SK-N-SH (cell line): Measurements from ENCODE around the gene IGF1R. TPM values are rescaled to one million over a fixed set of nuclear protein-coding genes. Genes with fewer than 3 reads are reported as not detected.

Source experiments
- CTCF ChIA-PET: fragments of 300-600, 350-600 bp; formaldehyde crosslinking; extraction: SDS; loops from one replicate; lab custom pipeline; 2021; lab: Yijun Ruan, JAX
- POLR2A ChIA-PET: fragments of 350-600 bp; sonication (Branson Sonifier 250); formaldehyde crosslinking; extraction: SDS; loops from one replicate; lab custom pipeline; 2020; ENCODE audit warnings: antibody characterized with exemption, inconsistent platforms; lab: Yijun Ruan, JAX
- DNase-seq: peaks from one replicate; pipeline ENCODE4 v3.0.0; 2012
- H2AFZ ChIP-seq: fragments of 200-600 bp; sonication (generic); 2 replicates; pipeline ENCODE4 v1.8.1; 2016; ENCODE audit warnings: antibody characterized with exemption, mild to moderate bottlenecking, low read depth
- H3F3A ChIP-seq: fragments of 200-600 bp; sonication (generic); replicated peaks from 2 replicates; pipeline ENCODE3; 2016; ENCODE audit warnings: antibody characterized with exemption, mild to moderate bottlenecking; ENCODE audit not compliant: insufficient read depth
- H3K27ac ChIP-seq, 2 experiments: fragments of 200-500 bp in 1 of 2; fragments of 200-600 bp in 1 of 2; sonication (Bioruptor generic) in 1 of 2; sonication (generic), shearing (Covaris generic) in 1 of 2; 2 replicates each; pipeline versions ENCODE4 v1.5.1 to v1.6.1; 2014 to 2016; ENCODE audit warnings: low read depth in 2 of 2, inconsistent platforms in 1 of 2, low read length in 1 of 2, mild to moderate bottlenecking in 1 of 2, mixed read lengths in 1 of 2
- H3K27me3 ChIP-seq: fragments of 200-600 bp; sonication (generic), shearing (Covaris generic); 2 replicates; pipeline ENCODE4 v1.6.1; 2016; ENCODE audit warnings: mixed run types; ENCODE audit not compliant: insufficient read depth
- H3K36me3 ChIP-seq, 2 experiments: fragments of 200-500 bp in 1 of 2; fragments of 200-600 bp in 1 of 2; sonication (Bioruptor generic) in 1 of 2; sonication (generic) in 1 of 2; replicated peaks in 1 of 2; 2 replicates each; pipeline versions ENCODE3 to v1.5.1; 2014 to 2016; ENCODE audit warnings: low read length in 1 of 2, mild to moderate bottlenecking in 1 of 2; ENCODE audit not compliant: insufficient read depth in 2 of 2, control insufficient read depth in 1 of 2
- H3K4me1 ChIP-seq, 2 experiments: fragments of 200-500 bp in 1 of 2; fragments of 200-600 bp in 1 of 2; sonication (Bioruptor generic) in 1 of 2; sonication (generic), shearing (Covaris generic) in 1 of 2; 2 replicates each; pipeline versions ENCODE4 v1.5.1 to v1.6.1; 2014 to 2016; ENCODE audit warnings: low read depth in 1 of 2, low read length in 1 of 2, mixed run types in 1 of 2; ENCODE audit not compliant: insufficient read depth in 2 of 2, control insufficient read depth in 1 of 2
- H3K4me2 ChIP-seq: fragments of 200-600 bp; sonication (generic), shearing (Covaris generic); 2 replicates; pipeline ENCODE4 v1.6.1; 2017; ENCODE audit warnings: mixed run types
- H3K4me3 ChIP-seq, 2 experiments: fragments of 200-500 bp in 1 of 2; fragments of 200-600 bp in 1 of 2; sonication (Bioruptor generic) in 1 of 2; sonication (generic), shearing (Covaris generic) in 1 of 2; 2 replicates each; pipeline versions ENCODE4 v1.5.1 to v1.8.1; 2014 to 2016; ENCODE audit warnings: low read depth in 2 of 2, inconsistent platforms in 1 of 2, low read length in 1 of 2, mild to moderate bottlenecking in 1 of 2, mixed read lengths in 1 of 2, moderate library complexity in 1 of 2
- H3K79me2 ChIP-seq: fragments of 200-600 bp; sonication (generic); 2 replicates; pipeline ENCODE4 v1.8.1; 2017; ENCODE audit warnings: mild to moderate bottlenecking; ENCODE audit not compliant: insufficient read depth
- H3K9ac ChIP-seq: fragments of 200-600 bp; sonication (generic); 2 replicates; pipeline ENCODE4 v1.6.1; 2017; ENCODE audit warnings: mixed run types
- H3K9me2 ChIP-seq: fragments of 200-600 bp; sonication (generic); 2 replicates; pipeline ENCODE4 v1.6.1; 2017; ENCODE audit warnings: mixed run types
- H3K9me3 ChIP-seq: fragments of 200-600 bp; sonication (generic); 2 replicates; pipeline ENCODE4 v1.6.1; 2017; ENCODE audit warnings: mixed run types, mild to moderate bottlenecking, moderate library complexity
- H4K20me1 ChIP-seq: fragments of 200-600 bp; sonication (generic); 2 replicates; pipeline ENCODE4 v1.6.1; 2017; ENCODE audit warnings: mild to moderate bottlenecking, mixed run types; ENCODE audit not compliant: insufficient read depth
- ELF1 ChIP-seq: IDR thresholded peaks from 2 replicates; pipeline ENCODE4 v1.4.0; 2012
- FOSL2 ChIP-seq: IDR thresholded peaks from 2 replicates; pipeline ENCODE4 v1.4.0; 2012; ENCODE audit warnings: low read depth, mild to moderate bottlenecking, moderate library complexity, borderline replicate concordance
- FOXM1 ChIP-seq: IDR thresholded peaks from 2 replicates; pipeline ENCODE4 v1.4.0; 2012; ENCODE audit warnings: low read depth, mild to moderate bottlenecking
- NFIC ChIP-seq: IDR thresholded peaks from 2 replicates; pipeline ENCODE4 v1.4.0; 2012; ENCODE audit warnings: borderline replicate concordance
- RAD21 ChIP-seq: IDR thresholded peaks from 2 replicates; pipeline ENCODE4 v1.6.1; 2012; ENCODE audit warnings: mild to moderate bottlenecking, low read length
- RXRA ChIP-seq: IDR thresholded peaks from 2 replicates; pipeline ENCODE4 v1.4.0; 2012; ENCODE audit warnings: low read depth, mild to moderate bottlenecking, borderline replicate concordance
- TCF12 ChIP-seq: IDR thresholded peaks from 2 replicates; pipeline ENCODE4 v1.4.0; 2012
- WGBS: methylation state at CpG from one replicate; pipeline ENCODE4 v1.1.6; 2017; ENCODE audit warnings: low lambda C conversion rate; 5-methylcytosine and 5-hydroxymethylcytosine counted together
- polyA plus RNA-seq, 3 experiments: library from polyadenylated mRNA; depleted of rRNA; stranded (reverse); fragments of >200 nt; gene quantifications; 2 replicates each; pipeline ENCODE4 v1.2.3, GENCODE V29; 2012
- TF ChIP-seq, protein P1 (sequence below): IDR thresholded peaks from 2 replicates; pipeline ENCODE4 v1.4.0; 2012; ENCODE audit warnings: low read depth, borderline replicate concordance
- TF ChIP-seq, protein P2 (sequence below): IDR thresholded peaks from 2 replicates; pipeline ENCODE4; 2012

The IGF1R gene
- polyA plus RNA-seq, 1 of the 3 experiments (the other 2 are of a cell fraction) = 9.5 TPM

DNA sequence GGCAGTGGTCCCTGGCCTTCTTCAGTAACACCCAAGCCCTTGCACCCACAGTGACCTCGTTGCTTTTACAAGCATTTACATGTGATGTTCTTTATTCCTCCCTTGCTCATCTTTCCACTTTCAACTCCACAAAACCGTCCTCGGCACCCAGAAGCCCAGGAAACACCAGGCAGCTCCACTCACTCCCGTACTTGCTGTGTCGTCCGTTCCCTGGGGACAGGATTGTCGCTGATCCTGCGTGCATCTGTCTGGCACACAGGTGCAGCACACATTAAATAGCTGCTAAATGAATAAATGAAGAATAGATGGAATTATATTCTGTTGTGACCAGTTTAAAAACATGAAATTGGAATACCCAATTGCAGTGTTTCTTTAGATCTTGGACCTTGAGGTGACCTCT lies 239.6 kb downstream of the IGF1R start:
- Histone ChIP-seq H4K20me1 (no peaks in the 10 kb centered on the region), H3K4me3 (no peak overlapping the region), H3K9ac (no peak overlapping the region), H3K4me2 (no peak overlapping the region), H3K9me3 (no peaks in the 10 kb centered on the region), H3K9me2 (no peaks in the 10 kb centered on the region), H2AFZ (no peak overlapping the region), H3K27ac (no peak overlapping the region), H3F3A (peaks cover 12% of the 10 kb centered on the region), H3K4me1 (peaks cover 14 to 16% of the 10 kb centered on the region in 2 experiments; a peak in 3 of 4 replicates), H3K36me3 (no peaks in the 10 kb centered on the region), H3K27me3 (no peaks in the 10 kb centered on the region), H3K79me2 (peaks cover 50% of the 10 kb centered on the region)
- no peak for DNase-seq
- 98% methylated on average over 8 of the region's 8 CpGs for WGBS
- no peak for TF ChIP-seq RXRA
- no peak for TF ChIP-seq FOXM1
- TF ChIP-seq, protein P1, sequence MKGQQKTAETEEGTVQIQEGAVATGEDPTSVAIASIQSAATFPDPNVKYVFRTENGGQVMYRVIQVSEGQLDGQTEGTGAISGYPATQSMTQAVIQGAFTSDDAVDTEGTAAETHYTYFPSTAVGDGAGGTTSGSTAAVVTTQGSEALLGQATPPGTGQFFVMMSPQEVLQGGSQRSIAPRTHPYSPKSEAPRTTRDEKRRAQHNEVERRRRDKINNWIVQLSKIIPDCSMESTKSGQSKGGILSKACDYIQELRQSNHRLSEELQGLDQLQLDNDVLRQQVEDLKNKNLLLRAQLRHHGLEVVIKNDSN = no peak
- POLR2A ChIA-PET = no interaction called here
- CTCF ChIA-PET = interaction anchor here (1.3 to 6.7 kb wide), 4 partner anchors 11 to 369 kb away, joined by 3 to 34 read pairs (median 5); no protein-coding TSS in a partner anchor

GRCh38 chr15:98888820-98889479 lies 240.6 kb downstream of the IGF1R start:
- Histone ChIP-seq H3K27me3 (no peaks in the 10 kb centered on the region), H3K9ac (no peak overlapping the region), H4K20me1 (no peaks in the 10 kb centered on the region), H3K36me3 (peaks cover 0 to 4% of the 10 kb centered on the region in 2 experiments), H3K27ac (peak overlapping the region in 1 of 2 experiments; percentile 72; a peak in 2 of 4 replicates), H3K9me3 (no peaks in the 10 kb centered on the region), H3K4me2 (no peak overlapping the region), H3K79me2 (peaks cover 40% of the 10 kb centered on the region), H3K9me2 (no peaks in the 10 kb centered on the region), H3K4me1 (peaks cover 11 to 16% of the 10 kb centered on the region in 2 experiments; a peak in 3 of 4 replicates), H2AFZ (no peak overlapping the region), H3K4me3 (no peak overlapping the region), H3F3A (peaks cover 12% of the 10 kb centered on the region)
- WGBS = 94% methylated on average over 8 of the region's 8 CpGs
- POLR2A ChIA-PET = no interaction called here
- CTCF ChIA-PET = interaction anchor here (1.3 to 6.7 kb wide), 5 partner anchors 8 to 370 kb away, joined by 3 to 34 read pairs (median 5); no protein-coding TSS in a partner anchor
- TF ChIP-seq TCF12 (no peak), ELF1 (0 out of 2 replicates have a peak, but pooled peaks have one; percentile 26)
- TF ChIP-seq, protein P1 = peak; percentile 73
- DNase-seq = no peak

DNA sequence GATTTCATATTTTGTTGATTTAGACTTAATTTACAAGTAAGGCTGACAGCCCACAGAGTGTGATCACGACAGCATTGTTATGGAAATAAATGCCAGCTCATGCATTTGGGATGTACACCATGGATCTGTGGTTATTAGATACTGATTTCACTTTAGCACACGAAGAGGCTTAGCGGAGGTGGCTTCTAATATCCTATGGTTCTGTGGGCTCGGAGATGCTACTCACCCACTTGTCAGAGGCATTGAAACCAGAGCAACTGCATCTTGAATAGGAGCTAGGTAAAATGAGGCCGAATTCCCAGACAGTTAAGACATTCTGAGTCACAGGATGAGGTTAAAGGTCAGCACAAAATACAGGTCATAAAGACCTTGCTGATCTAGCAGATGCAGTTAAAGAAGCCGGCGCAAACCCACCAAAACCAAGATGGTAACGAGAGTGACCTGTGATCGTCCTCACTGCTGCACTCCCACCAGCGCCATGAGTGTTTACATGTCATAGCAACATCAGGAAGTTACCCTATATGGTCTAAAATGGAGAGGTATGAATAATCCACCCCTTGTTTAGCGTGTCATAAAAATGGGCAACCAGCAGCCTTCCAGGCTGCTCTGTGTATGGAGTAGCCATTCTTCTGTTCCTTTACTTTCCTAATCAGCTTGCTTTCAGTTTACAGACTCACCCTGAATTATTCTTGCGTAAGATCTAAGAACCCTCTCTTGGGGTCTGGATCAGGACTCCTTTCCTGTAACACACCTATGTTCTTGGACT lies 241.8 kb downstream of the IGF1R start:
- no peaks in the 10 kb centered on the region for H4K20me1 ChIP-seq
- H3K79me2 ChIP-seq = peaks cover 34% of the 10 kb centered on the region
- no peak overlapping the region for H2AFZ ChIP-seq
- peak overlapping the region; percentile 26; the same call in 1 of the 2 replicates for H3K9ac ChIP-seq
- H3K9me2 ChIP-seq = no peaks in the 10 kb centered on the region
- H3K36me3 ChIP-seq = peaks cover 0 to 6% of the 10 kb centered on the region in 2 experiments
- no peaks in the 10 kb centered on the region for H3K9me3 ChIP-seq
- peak overlapping the region; percentile 24 to 72; a peak in 3 of 4 replicates for H3K27ac ChIP-seq
- peaks cover 12% of the 10 kb centered on the region for H3F3A ChIP-seq
- no peaks in the 10 kb centered on the region for H3K27me3 ChIP-seq
- peaks cover 11 to 16% of the 10 kb centered on the region in 2 experiments; a peak in 3 of 4 replicates for H3K4me1 ChIP-seq
- H3K4me2 ChIP-seq = peak overlapping the region; percentile 30
- POLR2A ChIA-PET = no interaction called here
- TF ChIP-seq TCF12 (0 out of 2 replicates have a peak, but pooled peaks have one; percentile 30), NFIC (no peak), RXRA (peak; percentile 62; the same call in 1 of the 2 replicates), FOSL2 (peak; percentile 12; the same call in 1 of the 2 replicates), RAD21 (no peak)
- TF ChIP-seq, protein P2, sequence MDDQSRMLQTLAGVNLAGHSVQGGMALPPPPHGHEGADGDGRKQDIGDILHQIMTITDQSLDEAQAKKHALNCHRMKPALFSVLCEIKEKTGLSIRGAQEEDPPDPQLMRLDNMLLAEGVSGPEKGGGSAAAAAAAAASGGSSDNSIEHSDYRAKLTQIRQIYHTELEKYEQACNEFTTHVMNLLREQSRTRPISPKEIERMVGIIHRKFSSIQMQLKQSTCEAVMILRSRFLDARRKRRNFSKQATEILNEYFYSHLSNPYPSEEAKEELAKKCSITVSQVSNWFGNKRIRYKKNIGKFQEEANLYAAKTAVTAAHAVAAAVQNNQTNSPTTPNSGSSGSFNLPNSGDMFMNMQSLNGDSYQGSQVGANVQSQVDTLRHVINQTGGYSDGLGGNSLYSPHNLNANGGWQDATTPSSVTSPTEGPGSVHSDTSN = 0 out of 2 replicates have a peak, but pooled peaks have one; percentile 23
- H3K4me3 ChIP-seq = no peak overlapping the region
- DNase-seq = no peak
- 57% methylated on average over 12 of the region's 12 CpGs for WGBS
- CTCF ChIA-PET = interaction anchor here (2.3 to 6.7 kb wide), 2 partner anchors 9 to 14 kb away, joined by 11 to 34 read pairs; no protein-coding TSS in a partner anchor
